ENCODE results near the gene AARSD1.
"Not testable (repeated sequence)": the region's sequence is repeated elsewhere in the genome, so short reads cannot be mapped to it uniquely, and the experiment has no call there.

AARSD1 gene

DNA sequence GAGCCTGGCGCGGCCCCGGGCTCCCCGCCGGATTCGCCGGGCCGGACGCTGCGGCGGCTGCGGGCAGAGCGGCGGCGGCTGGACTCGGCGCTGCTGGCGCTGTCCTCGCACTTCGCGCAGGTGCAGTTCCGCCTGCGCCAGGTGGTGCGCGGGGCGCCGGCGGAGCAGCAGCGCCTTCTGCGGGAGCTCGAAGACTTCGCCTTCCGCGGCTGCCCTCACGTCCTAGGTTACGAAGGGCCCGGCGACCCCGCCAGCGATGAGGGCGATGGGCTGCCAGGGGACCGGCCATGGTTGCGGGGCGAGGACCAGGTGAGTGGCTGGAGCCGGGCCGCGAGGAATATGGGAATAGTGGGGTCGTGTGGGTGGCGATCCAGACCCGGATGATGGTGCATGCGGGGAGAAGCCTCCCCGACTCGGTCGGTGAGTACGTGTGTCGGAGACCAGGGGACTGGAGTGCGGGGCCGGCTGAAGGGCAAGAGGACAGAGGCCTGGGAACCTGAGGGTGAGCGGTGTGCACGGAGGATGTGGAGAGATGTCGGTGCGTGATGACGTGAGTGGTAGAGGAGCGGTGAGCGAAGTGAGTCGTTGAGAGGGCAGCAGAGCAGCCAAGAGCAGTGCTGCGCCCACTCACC, 16.6 kb upstream of the AARSD1 start:
- DNase-seq, result peak; percentile 51

DNA sequence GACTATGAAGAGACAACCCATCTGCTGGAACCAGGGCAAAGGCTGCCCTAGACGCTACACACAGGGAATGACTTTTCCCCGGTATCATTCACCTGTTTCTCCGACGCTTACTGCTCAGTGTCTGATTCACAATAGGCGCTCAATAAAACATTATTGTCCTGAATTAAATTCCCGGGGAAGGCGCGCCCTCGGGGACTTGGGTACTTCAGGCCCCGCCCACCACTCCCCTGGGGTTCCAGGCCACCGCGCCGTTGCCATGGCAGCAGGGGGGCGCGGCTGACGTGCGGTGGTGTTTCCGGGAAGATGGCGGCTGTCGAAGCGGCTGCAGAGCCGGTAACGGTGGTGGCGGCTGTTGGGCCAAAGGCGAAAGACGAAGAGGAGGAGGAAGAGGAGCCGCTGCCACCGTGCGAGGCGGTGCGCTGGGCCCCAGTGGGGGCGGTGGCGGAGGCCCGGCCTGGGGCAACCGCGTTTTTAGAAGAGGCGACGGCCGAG, 16.1 kb upstream of the AARSD1 start, which contains the start of gene RUNDC1:
Gene RUNDC1 (plus strand): TSS at position 292 of the 492 bp plus-strand sequence. CDS start 12 bp downstream, at position 304.
- peak; percentile 79 for DNase-seq

DNA sequence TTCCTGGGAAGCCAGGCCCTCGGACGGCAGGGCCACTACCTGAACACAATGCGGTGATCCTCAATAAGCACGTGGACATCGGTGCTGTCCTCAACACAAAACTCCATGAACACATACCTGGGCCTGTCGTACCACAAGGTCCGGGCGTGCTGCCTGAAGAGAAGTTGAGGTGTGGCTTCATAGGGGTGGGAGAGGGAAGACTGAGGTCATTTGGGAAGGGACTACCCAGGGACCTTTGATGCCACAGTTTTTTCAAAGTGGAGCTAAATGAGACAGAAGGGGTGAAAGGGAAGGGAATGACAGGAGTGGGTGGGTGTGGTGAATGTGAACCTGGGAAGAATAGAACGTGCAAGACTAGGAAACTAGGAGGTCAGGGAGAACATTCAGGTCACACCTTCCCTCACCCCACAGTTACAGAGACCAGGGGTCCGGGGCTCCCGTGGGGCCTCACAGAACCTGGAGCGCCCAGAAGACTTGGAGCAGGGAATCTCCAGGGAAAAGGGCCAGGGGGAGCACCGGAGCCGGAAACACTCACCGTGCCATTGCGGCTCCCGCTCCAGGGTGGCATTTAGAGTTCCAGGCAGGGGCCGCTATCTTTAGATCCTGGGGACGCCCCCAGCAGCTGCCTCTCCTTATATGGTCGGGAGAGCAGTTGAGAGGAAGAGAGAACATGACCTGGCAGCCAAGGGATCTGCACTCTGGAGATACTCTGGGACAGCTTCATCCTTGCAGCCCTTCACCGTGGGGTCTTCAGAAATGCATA, 15.4 kb upstream of the AARSD1 start, which contains the start of gene PTGES3L:
Gene PTGES3L (minus strand): TSS at position 570 of the 763 bp plus-strand sequence. CDS start 27 bp downstream, at position 543.
- DNase-seq, result peak; percentile 68

DNA sequence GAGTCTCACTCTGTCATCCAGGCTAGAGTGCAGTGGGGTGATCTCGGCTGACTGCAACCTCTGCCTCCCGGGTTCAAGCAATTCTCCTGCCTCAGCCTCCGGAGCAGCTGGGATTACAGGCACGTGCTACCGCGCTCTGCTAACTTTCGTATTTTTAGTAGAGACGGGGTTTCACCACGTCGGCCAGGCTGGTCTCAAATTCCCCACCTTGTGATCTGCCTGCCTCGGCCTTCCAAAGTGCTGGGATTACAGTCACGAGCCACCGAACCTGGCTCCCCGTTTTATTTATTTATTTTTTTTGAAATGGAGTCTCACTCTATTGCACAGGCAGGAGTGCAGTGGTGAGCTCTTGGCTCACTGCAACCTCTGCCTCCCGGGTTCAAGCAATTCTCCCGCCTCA, 11.4 kb upstream of the AARSD1 start:
- DNase-seq, result not testable (repeated sequence)

DNA sequence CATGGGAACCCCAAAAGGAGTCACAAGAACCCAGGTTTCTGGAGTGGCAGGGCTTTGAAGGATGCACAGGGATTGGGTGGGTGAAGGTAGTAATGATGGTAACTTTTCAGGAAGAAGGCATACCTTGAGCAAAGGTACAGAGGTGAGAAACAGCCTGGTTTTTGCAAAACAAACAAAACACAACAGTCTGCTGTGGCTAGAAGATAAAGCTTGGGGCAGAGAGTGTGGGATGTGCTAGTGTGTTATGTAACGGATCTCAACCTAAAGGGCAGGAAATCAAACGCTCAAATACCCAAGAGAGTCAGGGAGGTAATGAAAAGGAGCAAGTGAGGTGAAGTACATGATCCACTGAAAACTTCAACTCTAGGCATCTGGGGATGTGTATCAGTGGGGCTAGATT, 11.0 kb upstream of the AARSD1 start:
- no peak for DNase-seq

DNA sequence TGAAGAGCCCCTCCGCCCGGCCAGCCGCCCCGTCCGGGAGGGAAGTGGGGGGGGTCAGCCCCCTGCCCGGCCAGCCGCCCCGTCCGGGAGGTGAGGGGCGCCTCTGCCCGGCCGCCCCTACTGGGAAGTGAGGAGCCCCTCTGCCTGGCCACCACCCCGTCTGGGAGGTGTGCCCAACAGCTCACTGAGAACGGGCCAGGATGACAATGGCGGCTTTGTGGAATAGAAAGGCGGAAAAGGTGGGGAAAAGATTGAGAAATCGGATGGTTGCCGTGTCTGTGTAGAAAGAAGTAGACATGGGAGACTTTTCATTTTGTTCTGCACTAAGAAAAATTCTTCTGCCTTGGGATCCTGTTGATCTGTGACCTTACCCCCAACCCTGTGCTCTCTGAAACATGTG, 9.1 kb upstream of the AARSD1 start:
- DNase-seq, result not testable (repeated sequence)

DNA sequence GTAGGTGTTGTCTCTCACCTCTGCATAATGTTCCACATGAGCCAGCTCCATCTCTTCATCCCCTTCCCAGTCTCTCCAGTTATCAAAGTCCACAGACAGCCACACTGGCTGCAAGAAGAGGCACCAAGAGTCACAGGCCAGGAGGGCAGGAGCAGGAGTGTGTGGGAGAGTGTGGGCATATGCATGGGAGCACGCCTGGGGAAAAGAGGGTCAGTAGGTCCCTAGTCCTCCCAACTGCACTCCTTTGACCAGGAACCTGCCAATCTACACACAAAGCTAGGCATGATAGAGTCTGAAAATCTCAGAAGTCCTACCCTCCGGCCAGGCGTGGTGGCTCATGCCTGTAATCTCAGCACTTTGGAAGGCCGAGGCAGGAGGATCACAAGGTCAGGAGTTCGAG, 7.3 kb upstream of the AARSD1 start:
- DNase-seq, result no peak

DNA sequence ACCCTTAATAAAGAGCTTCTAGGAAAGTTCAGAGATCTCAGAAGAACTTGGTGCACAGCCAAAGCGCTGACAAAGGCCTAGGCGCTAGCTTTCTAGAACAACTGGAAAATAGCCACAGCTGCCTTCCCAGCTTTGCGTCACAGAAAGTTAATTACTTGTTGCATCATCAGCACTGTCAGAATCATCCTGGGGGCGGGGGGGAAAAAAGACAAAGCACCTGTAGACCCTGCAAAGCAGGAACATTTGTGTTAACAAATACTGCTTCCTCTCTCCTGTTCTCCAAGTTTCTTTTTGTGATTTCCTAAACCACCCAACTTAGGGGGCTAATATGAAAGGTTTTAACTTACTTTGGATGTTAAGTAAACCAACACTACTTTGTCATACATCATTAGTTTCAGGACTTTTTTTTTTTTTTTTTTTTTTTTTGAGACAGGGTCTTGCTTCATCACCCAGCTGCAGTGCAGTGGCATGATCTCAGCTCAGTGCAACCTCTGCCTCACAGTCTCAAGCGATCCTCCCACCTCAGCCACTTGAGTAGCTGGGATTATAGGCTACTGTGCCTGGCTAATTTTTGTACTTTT, 4.8 kb upstream of the AARSD1 start:
- DNase-seq, result no peak

DNA sequence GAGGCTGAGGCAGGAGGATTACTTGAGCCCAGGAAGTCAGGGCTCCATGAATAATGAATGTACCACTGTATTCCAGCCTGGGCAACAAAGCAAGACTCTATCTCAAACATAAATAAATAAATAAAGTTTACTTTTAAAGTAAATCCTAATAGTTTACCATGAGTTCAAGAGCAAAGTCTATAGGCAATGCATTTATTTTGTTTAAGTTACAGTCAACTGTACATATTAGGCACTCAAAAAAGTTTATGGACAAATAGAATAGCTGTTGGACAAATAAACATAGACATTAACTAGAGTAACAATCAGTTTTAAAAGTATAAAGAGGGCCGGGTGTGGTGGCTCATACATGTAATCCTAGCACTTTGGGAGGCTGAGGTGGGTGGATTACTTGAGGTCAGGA, 3.7 kb upstream of the AARSD1 start:
- DNase-seq, result no peak

DNA sequence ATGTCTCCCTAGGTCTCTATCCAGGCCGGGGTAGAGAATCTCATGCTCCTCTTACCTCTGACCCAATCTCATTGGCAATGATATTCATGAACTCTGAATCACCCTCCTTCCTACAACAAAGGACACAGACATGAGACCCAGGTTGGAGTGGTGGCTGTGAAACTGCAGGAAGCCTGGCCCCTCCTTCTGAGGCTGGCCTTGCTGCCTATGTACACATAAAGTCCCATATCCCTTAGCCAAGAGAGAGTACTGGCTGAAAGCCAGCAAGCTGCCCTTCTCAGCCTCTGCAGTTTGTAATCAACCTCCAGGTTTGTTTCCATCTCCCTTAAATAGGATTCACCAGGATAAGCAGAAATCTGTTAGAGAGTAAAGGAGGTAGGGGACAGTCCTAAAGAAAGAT, 10.6 kb downstream of the AARSD1 start:
- DNase-seq, result no peak

DNA sequence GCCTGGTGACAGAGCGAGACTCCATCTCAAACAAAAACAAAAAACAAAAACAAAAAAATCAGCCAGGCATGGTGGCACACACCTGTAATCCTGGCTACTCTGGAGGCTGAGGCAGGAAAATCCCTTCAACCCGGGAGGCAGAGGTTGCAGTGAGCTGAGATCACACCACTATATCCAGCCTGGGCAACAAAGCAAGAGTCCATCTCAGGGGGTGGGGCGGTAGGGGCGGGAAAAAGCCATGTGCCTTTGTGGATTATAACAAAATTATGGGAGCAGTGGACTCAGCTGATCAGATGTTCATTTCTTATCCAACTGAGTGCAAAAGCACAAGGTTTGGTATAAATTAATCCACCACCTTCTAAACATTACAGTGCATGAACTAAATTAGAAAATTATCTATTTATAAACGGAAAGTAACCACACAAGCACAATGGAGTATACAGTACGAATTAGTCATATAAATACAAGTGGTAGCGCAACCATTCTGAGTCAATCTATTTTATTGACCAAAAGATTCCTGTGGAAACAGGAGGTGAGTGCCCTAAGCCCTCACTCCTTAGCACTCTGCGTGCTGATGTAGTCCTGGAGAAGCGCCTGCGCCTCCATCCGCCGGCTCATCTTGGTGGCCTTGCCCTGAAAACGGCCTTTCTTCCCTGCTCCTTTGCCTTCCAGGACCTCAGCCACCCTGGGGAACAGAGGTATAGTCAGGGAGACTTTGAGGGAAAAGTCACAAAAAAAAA, 14.0 kb downstream of the AARSD1 start:
- DNase-seq, result no peak

DNA sequence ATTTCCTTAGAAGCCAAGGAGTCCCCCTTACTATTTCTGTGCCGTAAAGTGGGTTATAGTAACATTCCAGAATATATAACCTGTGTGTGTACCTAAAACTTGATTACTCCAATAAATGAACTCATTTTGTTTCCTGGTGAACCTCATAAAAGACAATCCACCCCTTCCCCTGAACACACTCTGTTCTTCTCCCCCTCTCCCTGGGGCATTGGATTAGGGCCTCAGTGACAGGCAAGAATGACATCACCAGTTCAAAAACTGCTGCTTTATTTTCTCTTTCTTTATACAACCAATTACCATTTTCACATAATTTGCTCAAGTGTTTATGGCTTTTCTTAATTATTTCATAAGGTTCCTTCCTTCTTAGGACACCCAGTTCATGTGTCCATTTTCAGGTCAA, 17.4 kb downstream of the AARSD1 start:
- DNase-seq, result no peak

DNA sequence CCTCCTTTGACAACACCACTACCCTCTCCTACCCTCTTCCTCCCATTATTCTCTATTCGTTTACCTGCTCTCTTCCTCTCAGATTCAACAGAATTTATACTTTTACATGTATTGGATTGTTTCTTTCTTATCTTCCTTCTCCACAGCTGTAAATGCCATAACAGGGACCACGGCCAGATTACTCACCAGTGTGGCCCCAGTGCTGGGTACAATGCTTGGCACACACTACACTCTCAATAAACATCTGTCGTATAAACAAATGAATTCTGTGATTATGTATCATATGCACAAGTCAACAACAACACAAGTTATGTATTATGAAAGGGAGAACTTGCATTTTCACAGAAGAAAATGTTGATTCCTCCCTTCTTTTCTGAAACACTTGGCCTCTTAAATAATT, 20.0 kb downstream of the AARSD1 start:
- no peak for DNase-seq

DNA sequence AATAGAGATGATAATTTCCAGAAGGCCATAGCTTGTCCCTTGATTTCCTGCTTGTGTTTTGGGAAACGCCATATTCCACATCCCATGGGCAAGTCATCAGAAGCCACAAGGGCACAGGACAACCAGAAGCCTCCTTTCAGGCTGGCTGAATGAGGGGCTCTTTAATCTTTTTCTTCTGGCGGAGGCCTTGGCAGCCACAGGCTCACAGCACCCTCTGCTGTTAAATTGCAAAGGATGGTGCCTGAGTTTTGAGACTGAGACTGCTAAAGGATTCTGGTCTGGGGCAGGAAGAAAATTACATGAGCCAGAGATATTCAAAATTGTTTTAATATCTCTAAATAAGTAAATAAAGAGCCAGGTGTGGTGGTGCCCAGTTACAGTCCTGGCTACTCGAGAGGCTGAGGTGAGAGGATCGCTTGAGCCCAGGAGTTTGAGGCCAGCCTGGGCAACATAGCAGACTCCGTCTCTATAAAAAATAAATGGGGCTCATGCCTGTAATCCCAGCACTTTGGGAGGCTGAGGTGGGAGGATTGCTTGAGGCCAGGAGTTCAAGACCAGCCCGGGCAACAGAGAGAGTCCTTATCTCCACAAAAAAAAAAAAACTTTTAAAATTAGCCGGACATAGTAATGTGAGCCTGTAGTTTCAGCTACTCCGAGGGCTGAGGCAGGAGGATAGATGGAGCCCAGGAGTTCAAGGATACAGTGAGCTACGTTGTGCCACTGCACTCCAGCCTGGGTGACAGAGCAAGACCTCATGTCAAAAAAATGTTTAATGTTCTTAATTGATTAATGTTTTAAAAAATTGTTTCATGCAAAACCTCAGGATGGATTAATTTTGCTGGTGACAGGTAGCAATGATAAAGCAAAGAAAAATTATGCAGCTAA, 26.3 kb downstream of the AARSD1 start:
- peak; percentile 72 for DNase-seq

DNA sequence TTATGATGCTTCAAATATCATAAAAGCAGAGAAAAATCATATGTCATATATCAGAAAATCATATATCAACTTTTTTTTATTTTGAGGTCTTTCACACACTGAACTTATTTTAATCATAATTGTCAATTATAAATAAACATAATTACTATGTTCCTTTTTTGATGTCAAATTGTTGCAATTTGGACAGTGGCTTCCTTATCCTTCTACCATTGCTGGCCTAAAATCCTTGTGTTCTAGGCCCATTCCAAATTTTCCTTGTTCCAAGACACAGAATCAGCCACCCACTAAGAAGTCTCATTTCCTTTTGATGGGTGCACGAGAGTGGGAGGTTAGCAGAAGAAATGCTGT, 34.8 kb downstream of the AARSD1 start:
- no peak for DNase-seq

DNA sequence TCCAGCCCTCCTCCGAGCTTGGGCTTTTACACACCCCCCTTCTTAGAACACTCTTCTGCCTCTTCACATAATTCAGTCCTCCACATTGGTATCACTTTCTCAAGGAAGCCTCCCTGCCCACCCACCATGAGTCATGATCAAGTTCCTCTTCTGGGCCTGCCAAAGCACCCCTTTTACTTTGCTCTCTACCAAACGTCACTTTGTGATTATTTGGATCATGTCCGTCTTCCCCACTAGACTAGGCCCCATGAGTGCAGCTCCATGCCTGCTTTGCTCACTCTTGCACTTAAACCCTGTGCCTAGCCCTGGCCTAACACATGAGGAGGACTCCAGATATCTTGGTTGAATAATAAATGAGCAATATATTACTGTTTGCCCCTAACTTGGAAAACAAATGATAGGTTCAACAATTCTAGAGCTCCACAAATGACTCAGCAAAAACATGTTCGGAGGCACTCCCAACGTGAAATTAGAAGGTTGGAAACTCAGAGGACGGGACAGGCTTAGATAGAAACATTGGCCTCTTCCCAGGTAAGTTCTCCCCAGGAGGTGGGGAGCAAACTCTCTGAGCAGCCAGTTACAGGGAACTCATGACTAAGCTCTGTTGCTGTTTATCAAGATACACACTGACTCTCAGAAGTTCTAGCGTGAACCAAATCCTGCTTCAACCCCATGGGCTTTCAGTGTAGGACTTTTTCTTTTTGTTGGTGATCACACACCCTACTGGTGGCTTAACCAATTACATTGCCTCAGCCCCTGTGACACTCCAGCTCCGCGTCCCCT, 35.3 kb downstream of the AARSD1 start:
- peak; percentile 53 for DNase-seq

DNA sequence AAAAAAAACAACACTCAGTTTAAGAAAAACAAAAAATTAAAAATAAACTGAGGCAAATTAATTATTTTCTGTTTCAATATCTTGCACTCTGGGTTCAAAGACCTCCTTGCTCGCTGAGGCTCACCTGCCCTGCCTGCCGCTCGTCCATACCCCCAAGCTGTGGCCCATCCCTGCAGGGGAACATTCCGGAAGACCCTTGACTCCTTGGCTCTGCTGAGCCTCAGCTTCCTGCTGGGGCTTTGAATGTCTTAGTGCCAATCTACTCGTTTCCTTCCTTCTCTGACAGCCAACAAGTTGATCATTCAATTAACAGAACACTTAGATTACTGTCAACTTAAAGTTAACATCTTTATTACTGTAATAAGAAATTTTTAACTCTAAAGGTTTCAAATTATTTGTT, 39.4 kb downstream of the AARSD1 start:
- DNase-seq, result no peak

DNA sequence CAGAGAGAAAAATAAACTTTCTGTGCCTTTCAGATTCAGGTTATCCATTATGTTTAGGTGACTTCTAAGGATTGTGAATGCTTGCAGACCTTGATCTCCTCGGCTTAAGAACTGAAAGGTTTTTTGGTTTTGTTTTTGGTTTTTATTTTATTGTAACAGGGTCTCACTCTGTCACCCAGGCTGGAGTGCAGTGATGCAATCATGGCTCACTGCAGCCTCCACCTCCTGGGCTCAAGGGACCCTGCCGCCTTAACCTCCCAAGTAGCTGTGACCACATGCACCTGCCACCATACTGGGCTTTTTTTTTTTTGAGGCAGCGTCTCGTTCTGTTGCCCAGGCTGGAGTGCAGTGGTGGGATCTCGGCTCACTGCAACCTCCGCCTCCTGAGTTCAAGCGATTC, 40.8 kb downstream of the AARSD1 start:
- DNase-seq, result not testable (repeated sequence)

DNA sequence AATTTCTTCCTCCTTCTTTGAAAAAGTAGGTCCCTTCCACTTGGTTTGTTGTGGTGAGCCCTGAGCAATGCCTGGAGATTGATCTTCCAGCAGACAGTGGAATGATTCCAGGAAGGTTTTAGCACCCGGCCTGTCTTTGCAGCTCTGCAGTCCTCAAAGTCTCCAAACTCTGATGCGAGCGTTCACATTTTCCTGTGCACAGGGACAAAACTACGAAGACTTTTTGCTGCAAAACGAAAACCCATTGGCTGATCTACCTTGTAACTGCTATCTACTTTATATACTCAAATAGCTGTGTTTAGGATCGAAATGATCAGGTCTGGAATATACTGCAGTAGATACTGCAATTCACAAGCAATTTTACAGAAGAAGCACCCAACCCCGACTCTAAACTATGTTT, 42.0 kb downstream of the AARSD1 start:
- DNase-seq, result no peak

DNA sequence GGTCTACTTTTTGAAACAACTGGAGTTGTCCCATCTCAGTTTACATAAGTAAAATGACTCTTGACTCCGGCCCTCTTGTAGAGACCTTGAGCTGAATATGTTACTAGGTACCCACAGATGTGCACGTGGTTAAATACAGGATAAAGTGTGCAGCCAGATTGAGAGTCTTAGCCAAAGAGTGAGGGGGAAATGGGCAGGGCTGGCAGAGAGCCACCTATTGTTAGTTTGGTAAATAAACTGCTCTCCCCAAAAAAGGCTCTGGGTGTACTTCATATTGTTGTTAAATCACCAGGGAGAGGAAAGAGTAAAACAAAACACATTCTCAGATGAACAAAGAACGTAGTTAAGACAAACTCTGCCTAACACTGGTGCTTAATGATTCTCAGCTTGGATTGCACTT, 43.3 kb downstream of the AARSD1 start:
- peak; percentile 72 for DNase-seq
